ENCODE data around the gene ILK.

ILK gene

DNA sequence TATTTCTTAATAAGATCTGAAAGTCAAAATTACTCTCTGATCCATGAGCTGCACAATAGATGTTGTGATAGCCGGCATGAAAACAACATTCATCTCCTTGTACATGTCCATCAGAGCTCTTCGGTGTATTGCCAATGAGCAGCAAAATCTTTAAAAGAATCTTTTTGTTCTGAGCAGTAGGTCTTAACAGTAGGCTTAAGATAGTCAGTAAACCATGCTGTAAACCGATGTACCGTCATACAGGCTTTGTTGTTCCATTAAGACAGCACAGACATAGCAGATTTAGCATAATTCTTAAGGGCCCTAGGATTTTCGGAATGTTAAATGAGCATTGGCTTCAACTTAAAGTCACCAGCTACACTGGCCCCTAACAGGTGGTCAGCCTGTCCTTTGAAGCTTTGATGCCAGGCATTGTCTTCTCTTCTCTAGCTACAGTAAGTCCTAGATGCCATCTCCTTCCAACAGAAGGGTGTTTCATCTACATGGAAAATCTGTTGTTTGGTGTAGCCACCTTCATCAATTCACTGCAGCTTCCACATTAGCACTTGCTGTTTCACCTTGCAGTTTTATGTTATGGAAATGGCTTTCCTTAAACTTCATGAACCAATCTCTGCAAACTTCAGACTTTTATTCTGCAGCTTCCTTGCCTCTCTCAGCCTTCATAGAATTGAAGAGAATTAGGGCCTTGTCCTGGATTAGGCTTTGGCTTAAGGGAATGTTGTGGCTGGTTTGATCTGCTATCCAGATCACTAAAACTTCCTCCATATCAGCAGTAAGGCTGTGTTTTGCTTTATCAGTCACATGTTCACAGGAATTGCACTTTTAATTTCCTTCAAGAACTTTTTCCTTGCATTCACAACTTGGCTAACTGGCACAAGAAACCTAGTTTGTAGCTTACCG lies 28.5 kb upstream of the ILK start:
- no peak for DNase-seq

DNA sequence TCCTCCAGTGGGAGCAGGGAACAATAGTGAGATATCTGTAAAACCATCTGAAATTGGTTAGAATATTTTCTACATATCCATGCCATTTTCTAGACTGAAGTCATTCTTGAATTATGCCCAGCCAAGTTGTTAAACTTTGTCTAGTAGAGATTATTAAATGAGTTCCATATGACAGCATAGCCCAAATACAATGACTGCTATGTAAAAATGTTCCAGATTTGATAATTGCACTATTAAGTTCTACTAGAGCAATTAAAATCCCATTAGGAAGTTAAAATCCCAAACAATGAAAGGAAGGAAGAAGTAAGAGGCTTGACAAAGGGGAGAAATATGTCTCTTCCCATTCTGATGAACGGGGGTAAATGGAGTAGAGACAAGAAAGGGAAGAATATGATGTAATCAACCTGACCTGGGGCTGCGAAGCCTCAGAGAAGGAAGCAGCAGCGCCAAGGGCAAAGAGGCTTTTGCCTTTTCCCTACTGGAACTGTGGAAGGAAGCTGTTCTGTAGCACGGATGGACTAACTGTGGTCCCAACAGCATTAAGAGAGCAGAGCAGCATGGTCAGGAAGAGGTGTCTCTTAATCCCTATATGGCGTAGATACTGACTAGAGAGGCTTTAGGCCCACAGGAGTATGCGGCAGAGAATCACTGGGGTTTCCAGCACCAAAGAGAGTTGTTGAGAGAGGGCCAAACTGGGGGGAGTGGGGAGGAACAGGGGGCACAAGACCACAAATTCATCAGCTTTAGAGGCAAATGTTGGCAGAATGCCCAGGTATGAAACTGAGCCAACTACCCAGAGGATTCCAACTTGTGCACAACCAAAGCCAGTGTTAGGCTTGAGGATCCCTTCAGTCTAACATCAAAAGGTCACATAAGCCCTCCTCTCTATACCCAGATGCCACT lies 26.9 kb upstream of the ILK start:
- DNase-seq = no peak

GRCh38 chr11:6578134-6578533 lies 25.4 kb upstream of the ILK start:
- DNase-seq = no peak

DNA sequence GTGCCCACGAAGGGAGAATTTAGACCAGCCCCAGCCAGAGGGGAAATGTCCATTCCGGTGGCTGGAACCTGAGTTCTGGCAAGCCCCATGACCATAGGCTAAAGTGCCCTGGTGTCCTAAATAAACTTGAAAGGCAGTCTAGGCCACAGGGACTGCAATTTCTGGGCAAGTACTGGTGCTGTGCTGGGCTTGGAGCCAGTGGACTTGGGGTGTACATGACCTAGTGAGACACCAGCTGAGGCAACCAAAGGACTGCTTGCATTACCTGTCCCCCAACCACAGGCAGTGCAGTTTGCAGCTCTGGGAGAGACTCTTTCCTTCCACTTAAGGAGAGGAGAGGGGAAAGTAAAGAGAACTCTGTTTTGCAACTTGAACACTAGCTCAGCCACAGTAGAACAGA lies 23.9 kb upstream of the ILK start:
- DNase-seq = no peak

GRCh38 chr11:6583584-6583983 lies 20.0 kb upstream of the ILK start:
- DNase-seq = no peak

- DNase-seq = no peak
Observed at GRCh38 chr11:6584528-6584927, 19.0 kb upstream of the ILK start.

GRCh38 chr11:6586434-6587359 lies 16.9 kb upstream of the ILK start:
- no peak for DNase-seq

DNA sequence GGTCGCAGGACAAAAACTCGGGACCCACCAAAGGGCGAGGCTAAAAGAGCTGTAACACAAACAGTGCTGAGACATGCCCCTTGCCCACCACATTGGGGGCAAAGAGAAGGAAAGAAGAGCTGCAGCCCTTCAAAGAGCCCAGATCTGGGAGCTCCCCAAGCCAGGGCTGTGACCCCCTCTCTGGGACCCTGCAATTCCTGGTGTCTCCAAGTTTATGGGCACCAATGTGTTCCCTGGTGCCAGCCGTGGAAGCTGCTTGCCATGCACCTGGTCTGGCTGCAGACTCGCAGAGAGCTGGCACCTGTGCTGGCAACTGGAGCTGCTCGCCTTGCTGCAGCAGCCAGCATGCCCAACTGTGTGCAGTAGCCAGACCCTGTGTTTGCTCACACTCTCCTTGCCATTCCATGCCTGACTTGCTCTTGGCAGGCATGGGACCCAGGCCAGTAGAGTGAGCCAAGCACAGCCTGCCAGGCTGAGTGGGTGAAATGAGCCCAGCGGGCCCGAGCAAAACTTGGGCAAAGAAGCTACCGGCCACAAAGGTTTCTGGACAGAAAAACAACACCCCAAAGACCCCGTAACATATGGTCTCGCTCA lies 16.1 kb upstream of the ILK start:
- DNase-seq = no peak

- DNase-seq = no peak
Observed at GRCh38 chr11:6588018-6588417, 15.6 kb upstream of the ILK start.

DNA sequence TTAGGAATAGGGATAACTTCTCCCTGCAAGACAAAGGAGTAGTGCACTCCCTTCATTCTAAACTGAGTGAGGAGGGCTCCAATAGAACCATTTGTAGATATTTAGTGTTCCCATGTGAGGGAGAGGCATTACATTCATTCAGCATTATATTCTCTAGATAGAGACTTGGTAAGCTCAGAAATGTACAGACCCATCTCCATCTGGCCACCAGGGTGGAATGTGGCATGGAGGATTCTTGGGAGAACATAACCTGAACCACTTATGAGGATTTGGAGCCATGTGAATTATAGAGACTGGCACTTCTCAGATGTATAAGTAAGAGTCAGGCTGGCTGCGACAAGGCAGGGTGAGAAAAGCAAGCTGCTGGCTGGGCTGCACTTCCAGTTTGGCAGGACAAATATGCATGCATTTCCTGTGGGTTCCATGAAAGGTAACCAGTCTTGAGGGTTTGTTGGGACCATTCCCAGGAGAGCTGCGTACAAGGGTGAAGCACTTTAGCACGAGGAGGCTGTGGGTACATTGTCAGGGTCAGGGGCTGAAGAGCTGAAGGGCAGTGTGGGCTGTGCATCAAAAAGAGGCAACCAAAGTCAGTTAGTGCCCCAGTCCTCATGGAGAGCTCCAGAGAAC lies 9.3 kb upstream of the ILK start:
- no peak for DNase-seq

- DNase-seq = no peak
Observed at GRCh38 chr11:6596239-6596877, 7.2 kb upstream of the ILK start.

- DNase-seq = no peak
Observed at GRCh38 chr11:6598555-6598954, 5.0 kb upstream of the ILK start.

- no peak for DNase-seq
Observed at GRCh38 chr11:6599449-6599848, 4.1 kb upstream of the ILK start.

- no peak for DNase-seq
Observed at GRCh38 chr11:6599881-6600390, 3.6 kb upstream of the ILK start.

GRCh38 chr11:6601041-6601461 lies 2.5 kb upstream of the ILK start:
- no peak for DNase-seq

DNA sequence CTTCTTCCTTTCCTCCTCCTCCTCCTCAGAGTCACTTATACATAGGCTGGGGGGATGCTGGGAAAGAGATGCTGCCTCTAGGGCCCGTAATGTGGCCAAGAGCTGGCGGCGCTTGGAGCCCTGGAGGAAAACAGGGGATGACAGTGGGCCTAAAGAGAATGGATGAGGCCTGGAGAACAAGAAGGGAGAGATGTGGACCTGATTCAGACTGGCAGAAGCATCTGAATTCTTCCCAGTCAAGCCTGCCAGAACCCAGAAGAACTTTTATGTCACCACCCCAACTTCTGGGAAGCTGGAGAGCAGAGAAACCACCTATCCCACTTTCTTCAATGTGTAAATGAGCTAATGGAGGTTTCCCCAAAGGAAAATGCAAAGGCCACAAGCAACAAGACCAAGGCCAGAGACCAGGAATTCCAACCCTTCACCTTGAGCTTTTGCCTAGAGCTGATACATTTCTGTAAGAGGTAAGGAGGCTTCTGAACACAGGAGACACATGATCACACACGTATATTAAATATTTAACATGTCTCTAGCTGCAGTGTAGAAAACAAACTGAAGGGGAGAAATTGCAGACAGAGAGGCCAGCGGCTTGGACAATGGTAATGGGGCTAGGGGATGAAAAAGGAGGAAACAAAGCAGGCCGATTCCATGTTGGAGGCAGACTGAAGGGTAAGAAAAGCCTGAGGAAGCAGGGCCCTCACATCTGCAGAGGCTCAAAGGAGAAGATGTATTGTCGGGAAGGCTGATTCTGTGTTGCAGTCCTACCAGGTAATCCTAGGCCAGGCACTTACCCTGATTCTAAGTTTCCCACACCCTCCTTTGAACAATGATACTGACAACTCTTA lies 1.3 kb upstream of the ILK start:
- DNase-seq = no peak

GRCh38 chr11:6604081-6604626 lies 580 bp downstream of the ILK start:
- DNase-seq = peak; percentile 46

GRCh38 chr11:6604790-6605189 lies 1.2 kb downstream of the ILK start:
- DNase-seq = no peak

GRCh38 chr11:6606471-6607189 lies 3.1 kb downstream of the ILK start:
- DNase-seq = peak; percentile 70
